GM21528 (cell line): ENCODE results near the gene RASA3.

Source experiments
- ATAC-seq: cut with Tn5 transposase; IDR thresholded peaks from one replicate; pipeline ENCODE4 v1.9.1; 2021; ENCODE audit warnings: mild to moderate bottlenecking, moderate library complexity; ENCODE audit not compliant: unreplicated experiment, low FRiP score

RASA3 gene

GRCh38 chr13:114058051-114058867 is 74.2 kb downstream of the RASA3 start:
- no peak for ATAC-seq

GRCh38 chr13:114057166-114058050 is 75.0 kb downstream of the RASA3 start:
- no peak for ATAC-seq

GRCh38 chr13:114056205-114057013 is 76.0 kb downstream of the RASA3 start:
- ATAC-seq, result no peak

- no peak for ATAC-seq
These were observed 76.7 kb downstream of the RASA3 start for GRCh38 chr13:114055766-114056165.

GRCh38 chr13:114054830-114055439 is 77.5 kb downstream of the RASA3 start:
- no peak for ATAC-seq

GRCh38 chr13:114054264-114054663 is 78.2 kb downstream of the RASA3 start:
- ATAC-seq, result no peak

GRCh38 chr13:114053026-114053425 is 79.4 kb downstream of the RASA3 start:
- ATAC-seq, result no peak

GRCh38 chr13:114050536-114051450 is 81.6 kb downstream of the RASA3 start:
- no peak for ATAC-seq

- no peak for ATAC-seq
These were observed 82.8 kb downstream of the RASA3 start for GRCh38 chr13:114049626-114050101.

- no peak for ATAC-seq
These were observed 83.4 kb downstream of the RASA3 start for GRCh38 chr13:114049026-114049425.

- ATAC-seq, result no peak
These were observed 84.0 kb downstream of the RASA3 start for GRCh38 chr13:114048443-114048842.

- no peak for ATAC-seq
These were observed 85.0 kb downstream of the RASA3 start for GRCh38 chr13:114047358-114047881.

- no peak for ATAC-seq
These were observed 85.9 kb downstream of the RASA3 start for GRCh38 chr13:114046431-114046975.

- no peak for ATAC-seq
These were observed 87.2 kb downstream of the RASA3 start for GRCh38 chr13:114045113-114045735.

GRCh38 chr13:114044486-114044885 is 87.9 kb downstream of the RASA3 start:
- no peak for ATAC-seq

- ATAC-seq, result no peak
These were observed 88.9 kb downstream of the RASA3 start for GRCh38 chr13:114043421-114044053.

GRCh38 chr13:114042066-114042815 is 90.2 kb downstream of the RASA3 start:
- ATAC-seq, result no peak
